ENCODE measurements around the gene ARMH3. TPM values are rescaled to one million over a fixed set of nuclear protein-coding genes. Genes with fewer than 3 reads are reported as not detected.

ARMH3 gene
- total RNA-seq, 2 donors from 2014 or later = 5.6 to 8.3 TPM

DNA sequence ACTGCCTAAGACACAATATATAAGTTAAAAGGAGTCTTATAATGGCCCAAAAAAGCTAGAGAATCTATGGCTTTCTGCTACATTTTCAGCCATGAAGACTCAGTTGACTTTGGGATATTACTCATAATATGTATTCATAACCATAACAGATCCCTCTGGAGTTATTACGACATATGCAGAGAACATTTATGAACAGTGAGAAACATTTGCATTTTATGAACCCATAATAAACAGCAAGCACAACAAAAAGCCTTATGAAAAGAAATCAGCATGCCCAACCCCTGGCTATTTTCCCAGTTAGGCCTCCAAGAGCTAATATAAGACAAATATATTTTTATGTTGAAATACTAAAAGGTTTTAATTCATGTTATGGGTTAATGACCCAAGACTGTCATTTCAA, 52.4 kb downstream of the ARMH3 start:
- ATAC-seq = no peak
- no peak overlapping the region for H3K27ac ChIP-seq
- H3K9me3 ChIP-seq = no peaks in the 10 kb centered on the region
- intact Hi-C loops (cut with DNase I) = no loop called here
- peaks cover 0 to 7% of the 10 kb centered on the region in 2 donors for H3K36me3 ChIP-seq (replicated peaks in 1 of 2; ENCODE audit: insufficient read depth in 1 of 2, low read depth in 2 of 2)
- 90 to 93% methylated on average over 1 of the region's 1 CpG for WGBS, 2 donors
- H3K4me3 ChIP-seq = no peak overlapping the region
- TF ChIP-seq POLR2A (IDR thresholded peaks at IDR 0.05) = no peak
- TF ChIP-seq, protein P1, sequence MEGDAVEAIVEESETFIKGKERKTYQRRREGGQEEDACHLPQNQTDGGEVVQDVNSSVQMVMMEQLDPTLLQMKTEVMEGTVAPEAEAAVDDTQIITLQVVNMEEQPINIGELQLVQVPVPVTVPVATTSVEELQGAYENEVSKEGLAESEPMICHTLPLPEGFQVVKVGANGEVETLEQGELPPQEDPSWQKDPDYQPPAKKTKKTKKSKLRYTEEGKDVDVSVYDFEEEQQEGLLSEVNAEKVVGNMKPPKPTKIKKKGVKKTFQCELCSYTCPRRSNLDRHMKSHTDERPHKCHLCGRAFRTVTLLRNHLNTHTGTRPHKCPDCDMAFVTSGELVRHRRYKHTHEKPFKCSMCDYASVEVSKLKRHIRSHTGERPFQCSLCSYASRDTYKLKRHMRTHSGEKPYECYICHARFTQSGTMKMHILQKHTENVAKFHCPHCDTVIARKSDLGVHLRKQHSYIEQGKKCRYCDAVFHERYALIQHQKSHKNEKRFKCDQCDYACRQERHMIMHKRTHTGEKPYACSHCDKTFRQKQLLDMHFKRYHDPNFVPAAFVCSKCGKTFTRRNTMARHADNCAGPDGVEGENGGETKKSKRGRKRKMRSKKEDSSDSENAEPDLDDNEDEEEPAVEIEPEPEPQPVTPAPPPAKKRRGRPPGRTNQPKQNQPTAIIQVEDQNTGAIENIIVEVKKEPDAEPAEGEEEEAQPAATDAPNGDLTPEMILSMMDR (IDR thresholded peaks at IDR 0.05) = no peak
- H3K4me1 ChIP-seq = no peaks in the 10 kb centered on the region
- DNase-seq = no peak
- H3K27me3 ChIP-seq = no peaks in the 10 kb centered on the region

DNA sequence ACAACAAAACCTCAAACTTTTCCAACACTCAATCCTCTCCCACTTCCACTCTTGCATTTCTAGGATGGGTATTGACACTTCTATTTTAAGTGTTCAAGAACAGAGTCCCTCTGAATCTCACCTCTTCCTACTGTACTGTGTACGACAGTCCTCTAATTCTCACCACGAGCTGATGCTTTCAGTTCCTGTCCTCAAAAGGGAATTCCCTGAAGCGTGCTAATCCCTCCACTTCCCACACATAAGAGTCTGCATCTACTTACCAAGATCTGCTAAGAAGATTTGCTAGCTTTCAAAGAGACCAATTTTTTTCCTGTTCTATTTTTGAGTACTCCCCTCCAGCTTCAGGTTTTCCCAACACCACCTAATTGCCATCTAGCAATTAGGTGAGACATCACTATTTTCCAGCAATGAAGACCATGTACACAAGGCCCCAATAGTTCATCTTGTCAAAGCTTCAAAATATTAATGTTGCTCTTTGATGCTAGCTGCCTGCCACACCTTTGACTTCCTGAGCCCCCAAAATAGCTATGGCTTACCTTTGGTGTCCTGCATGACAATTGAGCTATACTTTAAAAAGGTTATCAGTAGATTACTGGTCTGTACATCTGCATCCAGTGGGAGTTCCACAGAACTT, 54.4 kb downstream of the ARMH3 start:
- no peak overlapping the region for H3K4me3 ChIP-seq
- DNase-seq (no peak), ATAC-seq (no peak)
- peaks cover 0 to 7% of the 10 kb centered on the region in 2 donors for H3K36me3 ChIP-seq (replicated peaks in 1 of 2; ENCODE audit: insufficient read depth in 1 of 2, low read depth in 2 of 2)
- WGBS, 2 donors = 65 to 81% methylated on average over 3 of the region's 3 CpGs
- H3K27me3 ChIP-seq = no peaks in the 10 kb centered on the region
- no peaks in the 10 kb centered on the region for H3K4me1 ChIP-seq
- no peaks in the 10 kb centered on the region for H3K9me3 ChIP-seq
- no peak overlapping the region for H3K27ac ChIP-seq
- intact Hi-C loops (cut with DNase I) = no loop called here
- no peak for TF ChIP-seq POLR2A (IDR thresholded peaks at IDR 0.05)
- TF ChIP-seq, protein P1 (IDR thresholded peaks at IDR 0.05) = no peak

DNA sequence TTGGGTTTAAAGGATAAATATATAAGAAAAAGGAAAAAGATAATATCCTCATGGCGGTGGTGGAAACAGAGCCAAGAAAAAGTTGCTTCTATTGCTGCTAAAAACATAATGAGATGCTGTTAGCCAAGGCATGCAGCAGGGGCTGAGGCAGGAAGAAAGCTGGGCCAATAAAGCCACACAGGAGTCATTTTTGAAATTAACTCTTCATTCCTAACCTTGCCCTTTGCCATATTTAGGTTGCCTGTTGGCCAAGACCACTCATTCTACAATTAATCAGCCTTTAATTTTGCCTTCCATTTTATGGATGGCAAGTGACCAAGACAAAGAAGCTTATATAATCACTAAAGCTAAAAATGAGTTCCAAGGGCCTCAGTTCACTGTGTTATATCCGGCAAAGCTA, 58.2 kb downstream of the ARMH3 start:
- Histone ChIP-seq H3K27ac (no peak overlapping the region), H3K4me1 (peaks cover 21% of the 10 kb centered on the region), H3K36me3 (replicated peaks in 1 of 2; ENCODE audit: insufficient read depth in 1 of 2, low read depth in 2 of 2) (peaks cover 0 to 2% of the 10 kb centered on the region in 2 donors), H3K4me3 (no peak overlapping the region), H3K27me3 (no peaks in the 10 kb centered on the region), H3K9me3 (no peaks in the 10 kb centered on the region)
- DNase-seq (no peak), ATAC-seq (no peak)
- TF ChIP-seq, protein P1 (IDR thresholded peaks at IDR 0.05) = no peak
- TF ChIP-seq POLR2A (IDR thresholded peaks at IDR 0.05) = no peak
- intact Hi-C loops (cut with DNase I) = no loop called here
- WGBS, 2 donors = 68 to 88% methylated on average over 2 of the region's 2 CpGs

DNA sequence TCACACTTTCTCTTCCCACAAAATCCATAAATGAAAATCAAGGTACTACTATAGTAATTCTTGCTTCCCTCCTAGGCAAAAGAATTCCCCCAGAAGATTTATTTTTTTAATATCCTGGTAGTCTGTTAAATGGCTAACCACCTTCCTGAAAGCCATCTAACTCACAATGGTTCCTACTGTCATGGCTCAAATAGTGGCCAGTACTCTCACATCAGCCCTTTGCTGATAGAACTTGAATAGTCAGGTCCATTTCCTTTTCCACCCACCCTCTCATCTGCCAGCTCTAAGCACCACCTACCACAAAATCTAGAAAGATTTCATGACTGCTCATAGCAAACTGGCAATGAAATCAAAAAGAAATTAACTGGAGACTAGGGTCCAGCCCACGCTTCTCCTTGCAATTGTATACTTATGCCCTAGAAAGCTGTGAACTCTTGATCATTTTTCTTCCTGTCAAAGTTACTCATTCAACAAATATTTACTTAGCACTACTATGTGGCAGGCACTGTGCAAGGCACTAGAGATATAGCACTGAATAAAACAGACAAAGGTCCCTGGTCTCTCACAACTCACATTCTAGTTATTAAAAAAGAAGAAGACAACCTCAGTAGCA, 60.4 kb downstream of the ARMH3 start:
- intact Hi-C loops (cut with DNase I) = no loop called here
- Histone ChIP-seq H3K4me1 (peaks cover 21% of the 10 kb centered on the region), H3K27ac (peak overlapping the region in 3 of 4 donors; percentile 36 to 77 (median 64)), H3K27me3 (no peaks in the 10 kb centered on the region), H3K9me3 (no peaks in the 10 kb centered on the region), H3K4me3 (no peak overlapping the region), H3K36me3 (replicated peaks in 1 of 2; ENCODE audit: insufficient read depth in 1 of 2, low read depth in 2 of 2) (peaks cover 0 to 6% of the 10 kb centered on the region in 2 donors)
- TF ChIP-seq POLR2A (IDR thresholded peaks at IDR 0.05) = no peak
- TF ChIP-seq, protein P1 (IDR thresholded peaks at IDR 0.05) = no peak
- 14 to 17% methylated on average over 1 of the region's 1 CpG for WGBS, 2 donors
- peak in 2 of 4 donors; percentile 9 to 17 for DNase-seq
- peak; percentile 77 for ATAC-seq

Measured in body of pancreas (tissue), 4 donors.